Smooth muscle cell (in vitro differentiated cells): ENCODE data around the gene TPRG1. TPM values are rescaled to one million over a fixed set of nuclear protein-coding genes. Genes with fewer than 3 reads are reported as not detected.

Experiments used
- DNase-seq: peaks from one replicate; lab custom pipeline; 2025; ENCODE audit not compliant: unreplicated experiment; lab: John Stamatoyannopoulos, UW
- H2AFZ ChIP-seq: fragments of 200-600 bp; sonication (generic); 2 replicates; pipeline ENCODE4 v1.6.0; 2016; ENCODE audit warnings: antibody characterized with exemption, low read depth, mild to moderate bottlenecking
- H3F3A ChIP-seq: fragments of 200-600 bp; sonication (generic); 2 replicates; pipeline ENCODE4 v1.6.0; 2017; ENCODE audit warnings: antibody characterized with exemption, low read depth
- H3K27ac ChIP-seq: fragments of 200-600 bp; sonication (generic); 2 replicates; pipeline ENCODE4 v1.5.1; 2016; ENCODE audit warnings: low read depth, mild to moderate bottlenecking
- H3K27me3 ChIP-seq: fragments of 200-600 bp; sonication (generic); 2 replicates; pipeline ENCODE4 v1.6.1; 2016; ENCODE audit warnings: low read depth, mild to moderate bottlenecking
- H3K36me3 ChIP-seq: fragments of 200-600 bp; sonication (generic); 2 replicates; pipeline ENCODE4 v1.5.1; 2016; ENCODE audit warnings: low read depth
- H3K4me1 ChIP-seq: fragments of 200-600 bp; sonication (generic); 2 replicates; pipeline ENCODE4 v1.5.1; 2016; ENCODE audit warnings: low read depth
- H3K4me2 ChIP-seq: fragments of 200-600 bp; sonication (generic); 2 replicates; pipeline ENCODE4 v1.6.0; 2016; ENCODE audit warnings: mild to moderate bottlenecking
- H3K4me3 ChIP-seq: fragments of 200-600 bp; sonication (generic); 2 replicates; pipeline ENCODE4 v1.5.1; 2016; ENCODE audit warnings: mild to moderate bottlenecking
- H3K79me2 ChIP-seq: fragments of 200-600 bp; sonication (generic); 2 replicates; pipeline ENCODE4 v1.6.0; 2016; ENCODE audit warnings: low read depth, mild to moderate bottlenecking
- H3K9ac ChIP-seq: fragments of 200-600 bp; sonication (generic); 2 replicates; pipeline ENCODE4 v1.6.0; 2016; ENCODE audit warnings: low read depth
- H3K9me3 ChIP-seq: fragments of 200-600 bp; sonication (generic); replicated peaks from 2 replicates; pipeline ENCODE4 v1.5.1; 2016; ENCODE audit warnings: low read depth
- H4K20me1 ChIP-seq: fragments of 200-600 bp; sonication (generic); 2 replicates; pipeline ENCODE4 v1.6.0; 2016; ENCODE audit warnings: low read depth
- CTCF ChIP-seq: fragments of 200-600 bp; sonication (generic); IDR thresholded peaks from 2 replicates; pipeline ENCODE4 v1.5.1; 2017; ENCODE audit warnings: borderline replicate concordance, mild to moderate bottlenecking, antibody characterized with exemption; ENCODE audit not compliant: insufficient read depth, poor library complexity, severe bottlenecking
- WGBS: methylation state at CpG from one replicate; pipeline ENCODE4 v1.1.7; 2016; ENCODE audit warnings: low lambda C conversion rate; 5-methylcytosine and 5-hydroxymethylcytosine counted together
- polyA plus RNA-seq: library from polyadenylated mRNA; unstranded; fragments of >200 nt; fragmentation: Nextera tagmentation; extraction: Ambion mirVana; gene quantifications from 2 replicates; pipeline ENCODE4 v1.2.1, GENCODE V29; 2016
- total RNA-seq: library from RNA; depleted of rRNA; stranded (reverse); fragments of >200 nt; gene quantifications from 2 replicates; pipeline ENCODE4 v1.2.3, GENCODE V29; 2014

Gene TPRG1
- total and polyA plus RNA-seq, 2 experiments from 2014 or later = 0.65 to 3.2 TPM

GRCh38 chr3:189260556-189261493, 89.1 kb downstream of the TPRG1 start:
- no peak for DNase-seq
- Histone ChIP-seq H3K4me1 (no peaks in the 10 kb centered on the region), H3K36me3 (no peaks in the 10 kb centered on the region), H3K79me2 (no peaks in the 10 kb centered on the region), H3K27me3 (no peaks in the 10 kb centered on the region), H3K9ac (no peak overlapping the region), H3K27ac (peak overlapping the region; percentile 31), H3F3A (no peaks in the 10 kb centered on the region), H3K9me3 (no peaks in the 10 kb centered on the region), H2AFZ (peak overlapping the region; percentile 32), H4K20me1 (no peaks in the 10 kb centered on the region), H3K4me2 (no peak overlapping the region), H3K4me3 (no peak overlapping the region)
- no peak for TF ChIP-seq CTCF
- 57% methylated on average over 11 of the region's 11 CpGs for WGBS

GRCh38 chr3:189262746-189263145, 91.0 kb downstream of the TPRG1 start:
- no peak for TF ChIP-seq CTCF
- Histone ChIP-seq H3K79me2 (no peaks in the 10 kb centered on the region), H3K4me3 (no peak overlapping the region), H3K27me3 (no peaks in the 10 kb centered on the region), H3K27ac (no peak overlapping the region), H3K9ac (no peak overlapping the region), H3K9me3 (no peaks in the 10 kb centered on the region), H4K20me1 (no peaks in the 10 kb centered on the region), H3K4me1 (no peaks in the 10 kb centered on the region), H3F3A (no peaks in the 10 kb centered on the region), H3K4me2 (no peak overlapping the region), H3K36me3 (no peaks in the 10 kb centered on the region), H2AFZ (no peak overlapping the region)
- WGBS = 55% methylated on average over 3 of the region's 3 CpGs
- DNase-seq = no peak

- Histone ChIP-seq H3K9ac (no peak overlapping the region), H3K4me2 (no peak overlapping the region)
- DNase-seq = no peak
These were observed 96.3 kb downstream of the TPRG1 start for GRCh38 chr3:189267981-189268613.

More at GRCh38 chr3:189267981-189268613, 96.3 kb downstream of the TPRG1 start:
- Histone ChIP-seq H3K27me3 (no peaks in the 10 kb centered on the region), H2AFZ (no peak overlapping the region), H4K20me1 (no peaks in the 10 kb centered on the region), H3F3A (peaks cover 6% of the 10 kb centered on the region), H3K79me2 (no peaks in the 10 kb centered on the region), H3K27ac (no peak overlapping the region), H3K4me1 (no peaks in the 10 kb centered on the region), H3K36me3 (no peaks in the 10 kb centered on the region), H3K4me3 (no peak overlapping the region), H3K9me3 (no peaks in the 10 kb centered on the region)
- 92% methylated on average over 7 of the region's 7 CpGs for WGBS
- TF ChIP-seq CTCF = no peak
